Endodermal cell (in vitro differentiated cells): Measurements from ENCODE around the gene SLC5A11. TPM values are rescaled to one million over a fixed set of nuclear protein-coding genes. Genes with fewer than 3 reads are reported as not detected.

Experiments used
- DNase-seq: peaks from one replicate; pipeline ENCODE4 v3.0.0-alpha.2; 2017
- H3K27ac ChIP-seq: 2 replicates; pipeline ENCODE4 v1.5.1; 2013; ENCODE audit warnings: mild to moderate bottlenecking, low read depth, low read length, moderate library complexity
- H3K27me3 ChIP-seq: 2 replicates; pipeline ENCODE4 v1.6.1; 2013; ENCODE audit warnings: mild to moderate bottlenecking, low read length, moderate library complexity; ENCODE audit not compliant: insufficient read depth, control insufficient read depth, poor library complexity, severe bottlenecking
- H3K36me3 ChIP-seq: 2 replicates; pipeline ENCODE4 v1.7.0; 2013; ENCODE audit warnings: mild to moderate bottlenecking, low read length, moderate library complexity; ENCODE audit not compliant: control insufficient read depth, insufficient read depth
- H3K4me1 ChIP-seq: one replicate; pipeline ENCODE4 v1.7.0; 2013; ENCODE audit warnings: low read length; ENCODE audit not compliant: control insufficient read depth, insufficient read depth
- H3K4me3 ChIP-seq: 2 replicates; pipeline ENCODE4 v1.5.1; 2013; ENCODE audit warnings: mild to moderate bottlenecking, low read length, moderate library complexity
- H3K9ac ChIP-seq: 2 replicates; pipeline ENCODE4 v1.6.1; 2013; ENCODE audit warnings: mild to moderate bottlenecking, low read length, moderate library complexity; ENCODE audit not compliant: poor library complexity, severe bottlenecking; ENCODE audit errors: extremely low read depth
- H3K9me3 ChIP-seq: 2 replicates; pipeline ENCODE4 v1.6.1; 2013; ENCODE audit warnings: mild to moderate bottlenecking, low read length, moderate library complexity; ENCODE audit not compliant: control insufficient read depth
- H3K27ac Mint-ChIP-seq: 2 replicates; pipeline ENCODE4 v1.8.0; 2020; ENCODE audit warnings: mixed read lengths
- H3K27me3 Mint-ChIP-seq: 2 replicates; pipeline ENCODE4 v1.8.0; 2021; ENCODE audit warnings: mild to moderate bottlenecking, mixed read lengths; ENCODE audit not compliant: insufficient read depth
- H3K36me3 Mint-ChIP-seq: 2 replicates; pipeline ENCODE4 v1.8.0; 2020; ENCODE audit warnings: low read depth, mixed read lengths
- H3K4me1 Mint-ChIP-seq: 2 replicates; pipeline ENCODE4 v1.8.0; 2020; ENCODE audit warnings: mixed read lengths
- H3K4me3 Mint-ChIP-seq: 2 replicates; pipeline ENCODE4 v1.8.0; 2020; ENCODE audit warnings: mild to moderate bottlenecking, moderate library complexity, mixed read lengths
- H3K9me3 Mint-ChIP-seq: 2 replicates; pipeline ENCODE4 v1.8.0; 2020; ENCODE audit warnings: mild to moderate bottlenecking, mixed read lengths
- CTCF ChIP-seq: fragments of 200-600 bp; sonication (generic); conservative IDR thresholded peaks from 2 replicates; pipeline ENCODE4 v1.5.0; 2021; ENCODE audit warnings: antibody characterized with exemption, mild to moderate bottlenecking
- WGBS, 2 experiments: methylation state at CpG; one replicate each; pipeline versions ENCODE4 v1.1.5 to v1.1.7; 2013; ENCODE audit warnings: missing lambda C conversion rate in 2 of 2, mixed read lengths in 1 of 2; ENCODE audit not compliant: insufficient coverage in 1 of 2, insufficient read length in 1 of 2; 5-methylcytosine and 5-hydroxymethylcytosine counted together
- total RNA-seq, 2 donors: library from RNA; stranded (reverse); fragmentation: NEBNext Ultra II Directional in 1 of 2; extraction: Animal tissue kit (Norgen Biotek cat#: 25700) in 1 of 2; gene quantifications; 2 replicates in 1 of 2; 3 replicates in 1 of 2; pipeline ENCODE4 v1.2.1, GENCODE V29; 2021

The SLC5A11 gene
- total RNA-seq, 2 donors from 2014 or later = 0.29 TPM; not detected in 1

- no peaks in the 10 kb centered on the region for H3K9me3 Mint-ChIP-seq
- H3K4me1 ChIP-seq = no peaks in the 10 kb centered on the region
- no peaks in the 10 kb centered on the region for H3K27me3 ChIP-seq
- no peak overlapping the region for H3K27ac ChIP-seq
- H3K4me3 ChIP-seq = no peak overlapping the region
- no peak overlapping the region for H3K27ac Mint-ChIP-seq
- no peak for TF ChIP-seq CTCF
- no peaks in the 10 kb centered on the region for H3K27me3 Mint-ChIP-seq
- H3K36me3 Mint-ChIP-seq = no peaks in the 10 kb centered on the region
- H3K36me3 ChIP-seq = no peaks in the 10 kb centered on the region
- H3K9me3 ChIP-seq = no peaks in the 10 kb centered on the region
- H3K9ac ChIP-seq = no peak overlapping the region
- H3K4me3 Mint-ChIP-seq = no peak overlapping the region
- no peak for DNase-seq
- no peaks in the 10 kb centered on the region for H3K4me1 Mint-ChIP-seq
- 87 to 91% methylated on average over 6 to 9 of the region's 9 CpGs for WGBS, 2 experiments
Observed at GRCh38 chr16:24850289-24850938, 4.7 kb downstream of the SLC5A11 start.

- Mint-ChIP-seq H3K27ac (no peak overlapping the region), H3K27me3 (no peaks in the 10 kb centered on the region)
- WGBS, 2 experiments = 91 to 95% methylated on average over 6 to 8 of the region's 8 CpGs
Observed at GRCh38 chr16:24851700-24852099, 5.9 kb downstream of the SLC5A11 start.

GRCh38 chr16:24852281-24852721 lies 6.5 kb downstream of the SLC5A11 start:
- Histone ChIP-seq H3K9ac (no peak overlapping the region), H3K4me3 (no peak overlapping the region), H3K9me3 (no peaks in the 10 kb centered on the region), H3K36me3 (no peaks in the 10 kb centered on the region), H3K27me3 (no peaks in the 10 kb centered on the region), H3K4me1 (no peaks in the 10 kb centered on the region), H3K27ac (no peak overlapping the region)
- Mint-ChIP-seq H3K9me3 (no peaks in the 10 kb centered on the region), H3K36me3 (no peaks in the 10 kb centered on the region), H3K4me1 (no peaks in the 10 kb centered on the region), H3K4me3 (no peak overlapping the region), H3K27me3 (no peaks in the 10 kb centered on the region), H3K27ac (no peak overlapping the region)
- TF ChIP-seq CTCF = no peak
- WGBS, 2 experiments = 83 to 93% methylated on average over 2 to 7 of the region's 8 CpGs
- no peak for DNase-seq

More at GRCh38 chr16:24851700-24852099, 5.9 kb downstream of the SLC5A11 start:
- Histone ChIP-seq H3K4me1 (no peaks in the 10 kb centered on the region), H3K9ac (no peak overlapping the region), H3K9me3 (no peaks in the 10 kb centered on the region), H3K27ac (no peak overlapping the region), H3K36me3 (no peaks in the 10 kb centered on the region), H3K27me3 (no peaks in the 10 kb centered on the region), H3K4me3 (no peak overlapping the region)
- H3K9me3 Mint-ChIP-seq = no peaks in the 10 kb centered on the region
- H3K4me3 Mint-ChIP-seq = no peak overlapping the region
- H3K4me1 Mint-ChIP-seq = no peaks in the 10 kb centered on the region
- H3K36me3 Mint-ChIP-seq = no peaks in the 10 kb centered on the region
- no peak for TF ChIP-seq CTCF
- no peak for DNase-seq
